Measurements from ENCODE around the gene H1-8.

Gene H1-8

GRCh38 chr3:129556890-129557547 is 14.0 kb downstream of the H1-8 start:
- DNase-seq, result no peak

GRCh38 chr3:129557548-129557894 is 14.5 kb downstream of the H1-8 start:
- DNase-seq, result no peak

DNA sequence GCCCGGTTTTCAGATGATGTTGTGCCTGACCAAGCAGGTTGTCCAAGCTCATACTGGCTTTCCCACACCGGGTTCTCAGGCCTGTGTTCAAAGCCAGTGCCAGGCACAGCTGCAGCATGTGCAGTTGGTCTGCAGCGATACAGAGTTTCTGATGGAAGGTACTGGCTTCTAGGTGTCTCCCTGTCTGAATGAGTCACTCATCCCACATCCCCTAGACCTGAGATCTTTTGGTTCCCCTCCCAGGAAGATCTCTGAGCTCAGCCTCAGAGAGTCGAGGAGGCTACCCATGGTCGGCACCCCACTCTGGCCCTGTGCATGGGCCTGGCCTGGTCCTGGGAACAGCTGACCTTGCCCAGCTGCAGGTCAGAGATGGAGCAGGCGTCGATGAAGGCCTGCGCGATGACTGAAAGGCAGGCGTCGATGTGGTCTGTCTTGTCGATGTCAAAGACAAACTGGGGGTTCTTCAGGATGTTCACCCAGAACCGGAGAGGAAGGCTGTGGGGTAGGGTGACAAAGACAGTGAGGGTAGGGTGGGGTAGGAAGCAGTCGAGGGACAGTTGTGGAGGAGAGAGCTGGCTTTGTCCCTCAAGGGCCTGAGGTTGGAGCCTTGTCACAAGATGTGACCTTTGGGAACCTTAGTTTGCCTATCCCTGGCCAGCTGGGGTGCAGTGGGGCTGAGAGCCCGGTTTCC is 15.3 kb downstream of the H1-8 start:
- DNase-seq, result no peak

DNA sequence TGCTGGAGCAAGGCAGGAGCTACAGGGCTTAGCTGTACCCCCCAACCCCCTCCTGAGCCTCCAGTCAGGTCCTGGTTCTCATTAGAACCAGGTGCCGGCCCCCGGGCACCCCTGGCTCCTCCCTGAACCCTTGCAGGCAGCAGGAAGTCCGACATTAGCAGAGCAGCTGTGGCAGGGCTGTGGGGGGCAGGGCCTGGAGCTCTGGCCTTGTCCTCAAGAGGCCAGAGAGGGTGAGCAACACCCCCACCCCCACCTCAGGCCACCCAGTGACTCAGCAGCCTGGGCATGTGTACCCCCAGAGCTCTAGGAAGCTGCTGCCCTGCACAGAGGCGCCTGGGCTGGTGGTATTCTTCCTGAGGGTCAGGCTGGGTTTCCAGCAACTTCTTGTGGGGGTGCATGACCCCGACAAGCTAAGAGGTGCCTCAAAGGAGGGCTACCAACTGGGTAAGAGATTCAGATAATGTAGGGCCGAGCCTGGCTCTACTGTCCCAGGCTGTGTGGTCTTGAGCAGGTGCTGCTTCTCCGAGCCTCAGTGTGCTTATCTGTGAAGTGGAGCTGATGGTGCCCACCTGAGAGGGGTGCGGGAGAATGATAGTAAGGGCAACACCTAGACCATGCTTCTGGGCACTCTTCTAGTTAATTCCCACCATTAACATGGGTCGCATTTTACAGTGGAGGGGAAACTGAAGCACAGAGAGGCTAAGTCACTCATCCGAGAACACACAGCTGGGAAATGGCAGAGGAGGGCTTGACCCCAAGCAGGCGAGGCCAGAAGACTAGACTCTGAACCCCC is 16.0 kb downstream of the H1-8 start:
- DNase-seq, result no peak

GRCh38 chr3:129559565-129560079 is 16.6 kb downstream of the H1-8 start:
- no peak for DNase-seq

DNA sequence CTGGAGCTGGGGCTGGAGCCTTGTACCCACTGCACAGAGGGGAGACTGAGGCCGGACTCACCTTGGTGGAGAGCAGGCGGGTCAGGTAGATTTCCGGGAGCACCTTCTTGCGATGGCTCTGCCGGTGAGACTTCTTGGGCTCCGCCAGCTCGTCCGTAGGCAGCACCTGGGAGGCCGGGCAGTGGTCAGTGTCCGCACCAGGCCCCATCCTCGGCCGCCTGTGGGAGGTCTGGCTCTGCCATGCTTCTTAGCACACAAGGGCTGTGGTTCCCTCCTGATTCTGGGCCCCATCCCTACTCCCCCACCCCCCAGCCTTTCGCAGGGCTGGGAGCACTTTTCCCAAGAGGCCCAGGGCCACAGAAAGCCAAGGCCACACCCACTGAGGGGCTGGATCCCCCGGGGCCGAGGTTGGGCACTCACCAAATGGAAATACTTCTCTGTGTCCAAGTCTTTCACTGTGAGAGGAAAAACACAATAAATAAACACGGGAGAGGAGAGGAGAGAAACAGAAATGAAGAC is 17.4 kb downstream of the H1-8 start:
- no peak for DNase-seq

DNA sequence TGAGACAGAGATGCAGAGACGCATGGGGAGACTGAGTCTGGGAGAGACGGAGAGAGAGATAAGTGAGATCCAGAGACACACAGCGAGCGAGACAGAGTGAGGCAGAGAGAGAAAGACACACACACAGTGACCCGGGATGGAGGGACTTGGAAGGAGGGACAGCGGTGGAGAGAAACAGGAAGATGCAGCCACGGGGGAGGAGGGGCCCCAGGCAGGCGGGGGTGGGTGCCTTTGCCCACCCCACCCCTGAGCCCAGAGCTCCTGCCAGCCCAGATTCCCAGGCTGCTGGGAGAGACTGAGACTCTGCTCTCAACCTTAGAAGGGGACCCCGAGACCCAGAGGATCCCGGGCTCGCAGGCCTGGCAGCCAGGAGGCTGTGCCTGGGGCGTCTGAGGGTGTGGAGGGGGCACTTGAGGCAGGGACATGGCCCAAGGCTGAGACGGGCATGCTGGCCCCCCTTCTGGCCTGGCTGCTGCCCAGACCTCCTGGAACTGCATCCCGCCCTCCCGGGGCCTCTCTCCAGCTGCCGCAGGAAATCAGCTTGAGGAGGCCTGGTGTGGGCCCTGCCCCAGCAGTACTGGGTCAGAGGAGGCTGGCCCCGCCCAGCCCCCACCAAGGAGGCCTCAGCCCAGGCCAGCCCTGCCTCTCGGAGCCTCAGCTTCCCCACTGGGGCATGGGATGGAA is 18.1 kb downstream of the H1-8 start:
- no peak for DNase-seq

- DNase-seq, result no peak
Measured at GRCh38 chr3:129561619-129562248, 18.8 kb downstream of the H1-8 start.

- no peak for DNase-seq
Measured at GRCh38 chr3:129562803-129563202, 19.8 kb downstream of the H1-8 start.

GRCh38 chr3:129563332-129563731 is 20.4 kb downstream of the H1-8 start:
- DNase-seq, result no peak

GRCh38 chr3:129563850-129564535 is 21.0 kb downstream of the H1-8 start:
- no peak for DNase-seq

- no peak for DNase-seq
Measured at GRCh38 chr3:129564981-129565644, 22.1 kb downstream of the H1-8 start.

DNA sequence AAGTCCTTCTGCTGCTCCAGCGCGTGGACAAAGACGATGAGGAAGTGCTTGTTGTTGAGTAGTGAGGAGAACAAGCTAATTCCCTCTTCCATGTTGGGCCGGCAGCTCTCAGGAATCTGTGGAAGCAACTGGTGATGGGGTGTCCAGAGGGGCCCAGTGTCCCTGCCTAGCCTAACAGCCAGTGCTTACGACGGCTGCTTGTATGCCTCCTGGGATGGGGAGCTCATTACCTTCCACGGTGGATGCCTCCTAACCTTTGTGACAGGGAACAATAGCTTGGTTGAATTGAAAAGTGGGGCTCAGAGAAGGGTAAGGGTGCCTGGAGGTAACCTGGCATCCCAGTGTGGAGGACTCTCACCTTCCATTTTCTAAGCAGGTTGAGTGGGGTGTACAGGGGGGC is 22.9 kb downstream of the H1-8 start:
- no peak for DNase-seq

GRCh38 chr3:129567176-129567705 is 24.3 kb downstream of the H1-8 start:
- DNase-seq, result no peak

- DNase-seq, result no peak
Measured at GRCh38 chr3:129567939-129568338, 25.0 kb downstream of the H1-8 start.

DNA sequence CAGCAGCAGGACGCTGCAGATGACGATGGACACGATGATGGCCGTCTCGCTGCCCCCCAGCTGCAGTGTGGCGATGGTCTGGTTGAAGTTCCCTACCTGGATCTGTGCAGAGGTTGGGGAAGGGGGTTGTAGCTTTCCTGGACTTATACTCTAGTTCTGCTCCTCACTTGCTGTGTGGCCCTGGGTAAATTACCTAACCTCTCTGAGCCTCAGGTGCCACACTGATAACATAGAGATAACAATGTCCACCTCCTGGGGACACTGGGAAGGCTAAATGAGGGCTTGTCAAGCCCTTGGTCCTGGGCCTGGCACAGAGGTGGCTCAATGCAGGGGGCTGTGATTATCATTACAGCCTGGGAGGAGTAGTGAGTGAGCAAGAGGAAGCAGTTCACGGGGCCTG is 26.9 kb downstream of the H1-8 start:
- no peak for DNase-seq

- no peak for DNase-seq
Measured at GRCh38 chr3:129571605-129572547, 28.9 kb downstream of the H1-8 start.

GRCh38 chr3:129572603-129573002 is 29.6 kb downstream of the H1-8 start:
- no peak for DNase-seq

DNA sequence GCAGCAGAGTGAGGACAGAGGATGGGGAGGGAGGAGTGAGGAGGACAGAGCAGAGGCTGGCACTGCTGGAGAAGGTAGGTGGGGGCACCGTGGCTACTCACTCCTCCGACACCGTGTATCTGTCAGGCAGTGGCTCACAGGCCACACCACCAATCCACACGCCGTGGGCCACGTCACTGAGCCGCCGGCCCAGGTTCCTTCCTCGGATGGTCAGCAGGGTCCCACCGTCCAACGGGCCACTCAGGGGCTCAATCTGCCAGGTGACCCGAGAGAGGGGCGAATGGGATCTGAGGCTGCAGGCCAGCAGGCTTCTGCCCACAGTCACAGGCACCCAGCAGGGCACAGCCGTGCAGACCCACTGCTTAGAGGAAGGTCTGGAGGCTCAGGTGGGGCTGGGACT is 30.5 kb downstream of the H1-8 start:
- no peak for DNase-seq

DNA sequence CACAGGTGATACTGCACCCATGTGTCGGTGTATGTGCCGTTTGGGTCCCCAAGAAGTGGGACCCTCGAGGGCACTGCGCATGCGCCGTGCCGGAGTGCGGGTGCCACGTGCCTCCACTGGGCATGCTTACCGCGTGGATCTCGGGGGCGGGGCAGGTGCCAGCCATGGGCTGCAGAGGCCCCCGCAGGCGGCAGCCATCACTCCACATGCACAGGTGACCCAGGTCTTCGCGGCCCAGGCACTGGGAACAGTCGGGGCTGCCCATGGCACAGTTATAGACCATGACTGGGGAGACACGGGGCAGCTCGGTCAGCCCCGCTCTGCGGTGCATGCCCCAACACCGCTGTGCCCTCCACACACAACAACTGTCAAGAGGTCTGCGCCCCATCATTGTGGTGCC is 31.2 kb downstream of the H1-8 start:
- DNase-seq, result no peak
